ENCODE data around the gene ADAM11.

Gene ADAM11

DNA sequence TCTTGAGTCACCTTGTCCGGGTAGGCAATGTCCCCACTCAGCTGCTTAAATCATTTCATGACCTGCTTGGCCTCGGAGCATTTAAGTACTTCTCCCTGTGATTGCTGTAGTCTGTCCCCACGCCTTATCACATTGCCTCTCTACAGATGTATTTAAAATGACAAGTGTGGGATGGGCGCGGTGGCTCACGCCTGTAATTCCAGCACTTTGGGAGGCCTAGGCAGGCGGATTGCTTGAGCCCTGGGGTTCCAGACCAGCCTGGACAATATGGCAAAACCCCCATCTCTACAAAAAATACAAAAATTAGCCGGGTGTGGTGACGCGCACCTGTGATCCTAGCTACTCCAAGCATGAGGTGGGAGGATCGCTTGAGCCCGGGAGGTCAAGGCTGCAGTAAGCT lies 72.6 kb downstream of the ADAM11 start:
- no peak for DNase-seq (ENCODE audit: low spot score)

All from kidney capillary endothelial cell (primary cell).